Measurements from ENCODE around the gene FAM120B. TPM values are rescaled to one million over a fixed set of nuclear protein-coding genes. Genes with fewer than 3 reads are reported as not detected.
"Not testable (repeated sequence)": the region's sequence is repeated elsewhere in the genome, so short reads cannot be mapped to it uniquely, and the experiment has no call there.

FAM120B gene
- total and polyA plus RNA-seq, 4 experiments from 2014 or later, result 22.7 to 48.6 (median 40.1) TPM

- ChIA-PET POLR2A (ENCODE audit: partially characterized antibody) (no interaction called here), CTCF (ENCODE audit: partially characterized antibody) (no interaction called here)
- Mint-ChIP-seq H3K4me3 (no peak overlapping the region), H3K9me3 (no peaks in the 10 kb centered on the region), H3K36me3 (peaks cover 21 to 24% of the 10 kb centered on the region in 2 donors), H3K27ac (peak overlapping the region in 2 of 7 donors; percentile 15 to 42), H3K4me1 (peaks cover 2 to 15% (median 5%) of the 10 kb centered on the region in 4 donors), H3K27me3 (no peaks in the 10 kb centered on the region)
- Histone ChIP-seq H3K27ac (ENCODE audit: low read depth, low read length) (no peak overlapping the region), H3K4me3 (ENCODE audit: low read length in 2 of 2) (no peak overlapping the region), H3K27me3 (ENCODE audit: insufficient read depth, low read length) (no peaks in the 10 kb centered on the region), H3K4me1 (ENCODE audit: insufficient read depth, low read length) (peaks cover 4% of the 10 kb centered on the region), H3K36me3 (ENCODE audit: insufficient read depth, low read length) (peaks cover 8% of the 10 kb centered on the region), H3K9me3 (ENCODE audit: control insufficient read depth in 1 of 2, low read length in 2 of 2) (no peaks in the 10 kb centered on the region)
- DNase-seq, result no peak
- intact Hi-C loops (cut with micrococcal nuclease), result no loop called here
Observed at GRCh38 chr6:170383466-170384035, 77.0 kb downstream of the FAM120B start.

DNA sequence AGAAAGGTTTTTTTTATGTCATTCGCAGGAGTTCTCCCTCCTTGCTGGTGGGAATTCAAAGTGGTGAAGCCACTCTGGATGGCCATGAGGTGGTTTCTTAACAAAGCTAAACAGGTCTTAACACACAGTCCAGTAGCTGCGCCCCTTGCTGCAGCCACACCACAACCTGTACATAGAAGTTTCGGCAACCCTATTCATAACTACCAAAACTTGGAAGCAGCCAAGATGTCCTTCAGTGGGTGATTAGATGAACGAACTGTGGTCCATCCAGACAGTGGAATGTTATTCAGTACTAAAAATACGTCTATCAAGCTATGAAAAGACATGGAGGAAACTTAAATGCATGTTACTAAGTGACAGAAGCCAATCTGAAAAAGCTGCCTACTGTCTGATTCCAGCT, 78.9 kb downstream of the FAM120B start:
- Histone ChIP-seq H3K4me1 (ENCODE audit: insufficient read depth, low read length) (no peaks in the 10 kb centered on the region), H3K9me3 (ENCODE audit: control insufficient read depth in 1 of 2, low read length in 2 of 2) (no peaks in the 10 kb centered on the region), H3K4me3 (ENCODE audit: low read length in 2 of 2) (no peak overlapping the region), H3K36me3 (ENCODE audit: insufficient read depth, low read length) (peaks cover 18% of the 10 kb centered on the region), H3K27ac (ENCODE audit: low read depth, low read length) (no peak overlapping the region), H3K27me3 (ENCODE audit: insufficient read depth, low read length) (no peaks in the 10 kb centered on the region)
- Mint-ChIP-seq H3K27me3 (no peaks in the 10 kb centered on the region), H3K4me3 (no peak overlapping the region), H3K36me3 (peaks cover 37 to 40% of the 10 kb centered on the region in 2 donors), H3K27ac (peak overlapping the region in 1 of 7 donors; percentile 37), H3K4me1 (peaks cover 0 to 3% (median 0%) of the 10 kb centered on the region in 4 donors), H3K9me3 (no peaks in the 10 kb centered on the region)
- ChIA-PET POLR2A (ENCODE audit: partially characterized antibody) (no interaction called here), CTCF (ENCODE audit: partially characterized antibody) (no interaction called here)
- intact Hi-C loops (cut with micrococcal nuclease), result no loop called here
- no peak for DNase-seq

- H3K4me3 Mint-ChIP-seq, result no peak overlapping the region
- ChIA-PET CTCF (ENCODE audit: partially characterized antibody) (no interaction called here), POLR2A (ENCODE audit: partially characterized antibody) (no interaction called here)
- DNase-seq, result no peak
- intact Hi-C loops (cut with micrococcal nuclease), result no loop called here
- peaks cover 32% of the 10 kb centered on the region for H3K36me3 ChIP-seq (ENCODE audit: insufficient read depth, low read length)
- H3K27ac Mint-ChIP-seq, result no peak overlapping the region
- H3K9me3 Mint-ChIP-seq, result no peaks in the 10 kb centered on the region
- no peaks in the 10 kb centered on the region for H3K4me1 Mint-ChIP-seq
- H3K27me3 ChIP-seq (ENCODE audit: insufficient read depth, low read length), result no peaks in the 10 kb centered on the region
- H3K27ac ChIP-seq (ENCODE audit: low read depth, low read length), result no peak overlapping the region
- no peaks in the 10 kb centered on the region for H3K4me1 ChIP-seq (ENCODE audit: insufficient read depth, low read length)
- no peaks in the 10 kb centered on the region for H3K9me3 ChIP-seq (ENCODE audit: control insufficient read depth in 1 of 2, low read length in 2 of 2)
- peaks cover 52 to 55% of the 10 kb centered on the region in 2 donors for H3K36me3 Mint-ChIP-seq
- no peak overlapping the region for H3K4me3 ChIP-seq (ENCODE audit: low read length in 2 of 2)
- no peaks in the 10 kb centered on the region for H3K27me3 Mint-ChIP-seq
Observed at GRCh38 chr6:170388113-170388512, 81.6 kb downstream of the FAM120B start.

DNA sequence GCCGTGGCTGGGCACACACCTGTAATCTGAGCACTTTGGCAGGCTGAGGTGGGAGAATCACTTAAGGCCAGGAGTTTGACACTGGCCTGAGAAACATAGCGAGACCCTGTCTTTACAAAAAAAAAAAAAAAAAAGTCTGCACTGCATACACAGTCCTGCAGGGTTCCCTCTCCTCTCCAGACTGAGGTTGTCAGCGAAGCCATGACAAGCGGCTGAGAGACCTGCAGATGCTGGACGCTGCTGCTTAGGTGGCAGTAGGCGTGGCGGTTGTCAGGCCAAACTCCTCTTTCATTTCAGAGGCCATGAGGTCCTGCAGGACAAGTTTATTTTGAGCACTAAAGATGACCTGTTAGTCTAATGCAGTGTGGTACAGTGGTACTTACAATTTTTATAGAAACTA, 86.5 kb downstream of the FAM120B start:
- no peaks in the 10 kb centered on the region for H3K9me3 ChIP-seq (ENCODE audit: control insufficient read depth in 1 of 2, low read length in 2 of 2)
- peaks cover 59% of the 10 kb centered on the region for H3K36me3 ChIP-seq (ENCODE audit: insufficient read depth, low read length)
- H3K36me3 Mint-ChIP-seq, result peaks cover 70 to 83% of the 10 kb centered on the region in 2 donors
- no peaks in the 10 kb centered on the region for H3K4me1 ChIP-seq (ENCODE audit: insufficient read depth, low read length)
- H3K27ac Mint-ChIP-seq, result peak overlapping the region in 1 of 7 donors; percentile 59
- no peaks in the 10 kb centered on the region for H3K27me3 ChIP-seq (ENCODE audit: insufficient read depth, low read length)
- POLR2A ChIA-PET (ENCODE audit: partially characterized antibody), result no interaction called here
- no peaks in the 10 kb centered on the region for H3K27me3 Mint-ChIP-seq
- no peak overlapping the region for H3K27ac ChIP-seq (ENCODE audit: low read depth, low read length)
- no peak for DNase-seq
- no peaks in the 10 kb centered on the region for H3K4me1 Mint-ChIP-seq
- intact Hi-C loops (cut with micrococcal nuclease), result no loop called here
- no peak overlapping the region for H3K4me3 Mint-ChIP-seq
- peaks cover 0 to 2% (median 0%) of the 10 kb centered on the region in 8 donors for H3K9me3 Mint-ChIP-seq
- no peak overlapping the region for H3K4me3 ChIP-seq (ENCODE audit: low read length in 2 of 2)
- CTCF ChIA-PET (ENCODE audit: partially characterized antibody), result no interaction called here

DNA sequence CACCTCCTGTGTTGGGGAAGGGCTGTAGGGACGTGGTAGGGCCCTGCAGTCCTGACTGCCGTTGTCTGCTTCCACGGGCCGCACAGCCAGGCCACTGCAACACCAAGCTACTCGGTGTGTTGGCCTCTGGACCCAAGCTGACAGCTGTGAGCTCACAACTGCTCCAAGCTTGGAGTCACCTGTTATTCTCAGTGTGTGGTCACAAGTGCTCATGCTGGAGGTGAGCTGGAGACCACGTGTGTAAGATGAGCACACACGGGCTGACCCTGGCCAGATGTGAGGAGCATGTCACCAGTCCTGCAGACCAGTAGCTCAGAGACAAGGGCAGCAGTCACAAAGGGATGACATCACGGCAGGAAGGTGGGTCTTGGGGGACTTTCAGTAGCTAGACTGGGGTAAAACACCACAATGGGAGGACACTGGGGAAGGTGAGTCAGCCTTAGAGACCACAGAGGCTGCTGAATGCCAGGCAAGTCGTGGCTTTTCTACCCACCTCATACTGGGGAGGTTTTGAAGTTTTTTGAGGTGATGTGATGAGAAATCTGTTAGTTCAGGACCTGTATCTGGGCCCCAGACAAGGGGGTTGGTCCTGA, 87.3 kb downstream of the FAM120B start:
- no peaks in the 10 kb centered on the region for H3K4me1 Mint-ChIP-seq
- peak overlapping the region in 1 of 7 donors; percentile 35 for H3K27ac Mint-ChIP-seq
- Histone ChIP-seq H3K36me3 (ENCODE audit: insufficient read depth, low read length) (peaks cover 53% of the 10 kb centered on the region), H3K4me1 (ENCODE audit: insufficient read depth, low read length) (no peaks in the 10 kb centered on the region), H3K27me3 (ENCODE audit: insufficient read depth, low read length) (no peaks in the 10 kb centered on the region), H3K4me3 (ENCODE audit: low read length in 2 of 2) (no peak overlapping the region), H3K9me3 (ENCODE audit: control insufficient read depth in 1 of 2, low read length in 2 of 2) (no peaks in the 10 kb centered on the region), H3K27ac (ENCODE audit: low read depth, low read length) (no peak overlapping the region)
- POLR2A ChIA-PET (ENCODE audit: partially characterized antibody), result no interaction called here
- DNase-seq, result no peak
- H3K9me3 Mint-ChIP-seq, result peaks cover 0 to 2% (median 0%) of the 10 kb centered on the region in 8 donors
- H3K36me3 Mint-ChIP-seq, result peaks cover 66 to 78% of the 10 kb centered on the region in 2 donors
- H3K4me3 Mint-ChIP-seq, result no peak overlapping the region
- CTCF ChIA-PET (ENCODE audit: partially characterized antibody), result no interaction called here
- intact Hi-C loops (cut with micrococcal nuclease), result no loop called here
- no peaks in the 10 kb centered on the region for H3K27me3 Mint-ChIP-seq

GRCh38 chr6:170394980-170395379, 88.4 kb downstream of the FAM120B start:
- Histone ChIP-seq H3K27me3 (ENCODE audit: insufficient read depth, low read length) (no peaks in the 10 kb centered on the region), H3K9me3 (ENCODE audit: control insufficient read depth in 1 of 2, low read length in 2 of 2) (no peaks in the 10 kb centered on the region), H3K36me3 (ENCODE audit: insufficient read depth, low read length) (peaks cover 50% of the 10 kb centered on the region), H3K27ac (ENCODE audit: low read depth, low read length) (no peak overlapping the region), H3K4me1 (ENCODE audit: insufficient read depth, low read length) (no peaks in the 10 kb centered on the region), H3K4me3 (ENCODE audit: low read length in 2 of 2) (no peak overlapping the region)
- Mint-ChIP-seq H3K36me3 (peaks cover 56 to 69% of the 10 kb centered on the region in 2 donors), H3K27me3 (no peaks in the 10 kb centered on the region), H3K4me1 (no peaks in the 10 kb centered on the region), H3K27ac (peak overlapping the region in 1 of 7 donors; percentile 38), H3K9me3 (peaks cover 0 to 2% (median 0%) of the 10 kb centered on the region in 8 donors), H3K4me3 (no peak overlapping the region)
- intact Hi-C loops (cut with micrococcal nuclease), result no loop called here
- ChIA-PET POLR2A (ENCODE audit: partially characterized antibody) (no interaction called here), CTCF (ENCODE audit: partially characterized antibody) (no interaction called here)
- DNase-seq, result no peak

GRCh38 chr6:170398743-170399369, 92.3 kb downstream of the FAM120B start:
- peaks cover 42% of the 10 kb centered on the region for H3K36me3 ChIP-seq (ENCODE audit: insufficient read depth, low read length)
- H3K4me3 ChIP-seq (ENCODE audit: low read length in 2 of 2); H3K4me3 Mint-ChIP-seq; DNase-seq; H3K9me3 ChIP-seq (ENCODE audit: control insufficient read depth in 1 of 2, low read length in 2 of 2); H3K9me3 Mint-ChIP-seq; CTCF ChIA-PET (ENCODE audit: partially characterized antibody); H3K4me1 ChIP-seq (ENCODE audit: insufficient read depth, low read length); H3K27me3 ChIP-seq (ENCODE audit: insufficient read depth, low read length); H3K4me1 Mint-ChIP-seq; POLR2A ChIA-PET (ENCODE audit: partially characterized antibody); H3K27ac ChIP-seq (ENCODE audit: low read depth, low read length); H3K27me3 Mint-ChIP-seq; intact Hi-C loops (cut with micrococcal nuclease): not testable (repeated sequence)
- H3K27ac Mint-ChIP-seq, result peak overlapping the region in 1 of 7 donors; percentile 8
- peaks cover 54 to 68% of the 10 kb centered on the region in 2 donors for H3K36me3 Mint-ChIP-seq

All from CD4-positive, alpha-beta memory T cell (primary cell).